ENCODE results near the gene TULP4. TPM values are rescaled to one million over a fixed set of nuclear protein-coding genes. Genes with fewer than 3 reads are reported as not detected.
"Not testable (repeated sequence)": the region's sequence is repeated elsewhere in the genome, so short reads cannot be mapped to it uniquely, and the experiment has no call there.

TULP4 gene
- total RNA-seq, 1 experiment from 2014 or later: 64.6 TPM

DNA sequence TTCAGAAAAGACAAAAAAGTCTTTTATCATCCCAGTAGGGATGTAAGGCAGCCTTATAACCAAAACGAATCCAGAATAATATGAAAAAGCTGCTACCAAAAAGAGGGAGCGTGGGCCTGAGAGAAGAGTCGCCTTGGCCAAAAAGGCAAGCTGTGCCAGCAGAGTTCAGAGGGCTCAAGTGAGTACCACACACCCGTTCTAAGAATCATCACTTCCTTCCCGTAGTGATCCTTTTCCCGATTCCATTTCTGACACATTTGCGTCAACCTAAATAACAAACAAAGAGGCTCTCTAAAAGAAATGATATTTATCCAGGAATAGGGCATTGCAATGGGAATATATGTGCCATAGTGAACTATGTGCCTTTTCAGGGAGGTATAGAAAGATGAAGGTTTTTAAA lies 243.8 kb downstream of the TULP4 start:
- H3K4me1 Mint-ChIP-seq: peaks cover 14 to 15% of the 10 kb centered on the region in 2 experiments
- Histone ChIP-seq H3K14ac (ENCODE audit: insufficient read depth, low read length) (no peak overlapping the region), H3K23me2 (ENCODE audit: insufficient read length, low read depth, low read length, poor library complexity, severe bottlenecking) (peaks cover 4% of the 10 kb centered on the region), H3K9ac (ENCODE audit: extremely low read depth, insufficient read length, low read length) (no peak overlapping the region), H2AFZ (ENCODE audit: low read length) (no peak overlapping the region), H3K79me2 (ENCODE audit: insufficient read depth, low read length) (peaks cover 1% of the 10 kb centered on the region; the same call in 1 of the 2 replicates), H2BK20ac (ENCODE audit: low read depth, low read length, poor library complexity, severe bottlenecking) (no peak overlapping the region), H3K27me3 (ENCODE audit: insufficient read depth, low read length) (no peaks in the 10 kb centered on the region), H3K56ac (ENCODE audit: insufficient read length, low read depth, low read length) (no peak overlapping the region), H3K79me1 (ENCODE audit: insufficient read depth, low read depth, low read length, poor library complexity, severe bottlenecking) (no peaks in the 10 kb centered on the region), H2BK5ac (ENCODE audit: insufficient read length, low read length) (no peak overlapping the region), H3K4ac (ENCODE audit: low read depth, low read length) (no peak overlapping the region), H3K27ac (ENCODE audit: insufficient read length, low read depth, low read length) (no peak overlapping the region), H4K5ac (ENCODE audit: insufficient read length, low read depth, low read length) (no peak overlapping the region), H4K20me1 (ENCODE audit: control insufficient read depth, insufficient read depth, insufficient read length) (no peaks in the 10 kb centered on the region), H3T11ph (ENCODE audit: low read length) (no peak overlapping the region), H2BK12ac (ENCODE audit: insufficient read length, low read depth, low read length) (no peak overlapping the region), H2BK120ac (ENCODE audit: low read depth, low read length, poor library complexity, severe bottlenecking) (no peak overlapping the region), H3K4me2 (ENCODE audit: insufficient read depth, insufficient read length, low read length) (no peak overlapping the region), H3K23ac (ENCODE audit: insufficient read length, low read depth, low read length) (no peak overlapping the region), H4K91ac (ENCODE audit: insufficient read length, low read depth, low read length) (no peak overlapping the region), H3K18ac (ENCODE audit: insufficient read length, low read depth, low read length) (no peak overlapping the region), H2AK5ac (ENCODE audit: insufficient read length, low read length) (no peak overlapping the region), H2BK15ac (ENCODE audit: low read depth, low read length) (no peak overlapping the region), H4K8ac (replicated peaks; ENCODE audit: insufficient read length, low read depth, low read length) (no peak overlapping the region), H3K4me1 (ENCODE audit: insufficient read depth, low read length) (peaks cover 5% of the 10 kb centered on the region; the same call in 1 of the 2 replicates), H3K9me3 (ENCODE audit: control insufficient read depth, low read depth, low read length) (no peaks in the 10 kb centered on the region)
- no CpG with 5 or more reads among the region's 7 CpGs for WGBS (ENCODE audit: extremely low coverage, insufficient read length, low lambda C conversion rate)
- TF ChIP-seq, protein P1, sequence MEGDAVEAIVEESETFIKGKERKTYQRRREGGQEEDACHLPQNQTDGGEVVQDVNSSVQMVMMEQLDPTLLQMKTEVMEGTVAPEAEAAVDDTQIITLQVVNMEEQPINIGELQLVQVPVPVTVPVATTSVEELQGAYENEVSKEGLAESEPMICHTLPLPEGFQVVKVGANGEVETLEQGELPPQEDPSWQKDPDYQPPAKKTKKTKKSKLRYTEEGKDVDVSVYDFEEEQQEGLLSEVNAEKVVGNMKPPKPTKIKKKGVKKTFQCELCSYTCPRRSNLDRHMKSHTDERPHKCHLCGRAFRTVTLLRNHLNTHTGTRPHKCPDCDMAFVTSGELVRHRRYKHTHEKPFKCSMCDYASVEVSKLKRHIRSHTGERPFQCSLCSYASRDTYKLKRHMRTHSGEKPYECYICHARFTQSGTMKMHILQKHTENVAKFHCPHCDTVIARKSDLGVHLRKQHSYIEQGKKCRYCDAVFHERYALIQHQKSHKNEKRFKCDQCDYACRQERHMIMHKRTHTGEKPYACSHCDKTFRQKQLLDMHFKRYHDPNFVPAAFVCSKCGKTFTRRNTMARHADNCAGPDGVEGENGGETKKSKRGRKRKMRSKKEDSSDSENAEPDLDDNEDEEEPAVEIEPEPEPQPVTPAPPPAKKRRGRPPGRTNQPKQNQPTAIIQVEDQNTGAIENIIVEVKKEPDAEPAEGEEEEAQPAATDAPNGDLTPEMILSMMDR (conservative IDR thresholded peaks at IDR 0.05): no peak
- no peaks in the 10 kb centered on the region for H3K27me3 Mint-ChIP-seq (ENCODE audit: low read depth)
- H3K4me3 Mint-ChIP-seq: no peak overlapping the region
- peaks cover 0 to under 1% (median 0%) of the 10 kb centered on the region in 3 experiments; a peak in 1 of 7 replicates for H3K36me3 Mint-ChIP-seq (ENCODE audit: insufficient read depth in 1 of 3, low read depth in 3 of 3)
- H3K9me3 Mint-ChIP-seq: no peaks in the 10 kb centered on the region
- DNase-seq: no peak
- H3K27ac Mint-ChIP-seq: no peak overlapping the region

DNA sequence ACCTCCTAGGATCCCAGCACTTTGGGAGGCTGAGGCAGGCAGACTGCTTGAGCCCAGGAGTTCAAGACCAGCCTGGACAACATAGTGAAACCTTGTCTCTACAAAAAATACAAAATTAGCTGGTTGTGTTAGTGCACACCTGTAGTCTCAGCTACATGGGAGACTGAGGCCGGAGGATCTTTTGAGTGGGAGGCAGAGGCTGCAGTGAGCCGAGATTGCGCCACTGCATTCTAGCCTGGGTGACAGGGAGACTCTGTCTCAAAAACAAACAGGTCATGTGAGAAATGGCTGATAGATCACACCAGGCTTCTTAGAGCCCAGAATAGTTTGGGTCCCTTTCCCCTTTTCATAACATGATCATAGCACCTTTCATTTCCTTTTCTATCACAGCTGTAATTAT lies 244.8 kb downstream of the TULP4 start:
- H4K91ac ChIP-seq (ENCODE audit: insufficient read length, low read depth, low read length); H4K8ac ChIP-seq (replicated peaks; ENCODE audit: insufficient read length, low read depth, low read length); H3K9ac ChIP-seq (ENCODE audit: extremely low read depth, insufficient read length, low read length); H3K14ac ChIP-seq (ENCODE audit: insufficient read depth, low read length); H2AFZ ChIP-seq (ENCODE audit: low read length); H3K27ac Mint-ChIP-seq; H3K79me2 ChIP-seq (ENCODE audit: insufficient read depth, low read length); H3K27me3 ChIP-seq (ENCODE audit: insufficient read depth, low read length); H3K9me3 ChIP-seq (ENCODE audit: control insufficient read depth, low read depth, low read length); H3K9me3 Mint-ChIP-seq; H3K36me3 Mint-ChIP-seq (ENCODE audit: insufficient read depth in 1 of 3, low read depth in 3 of 3); H3K23me2 ChIP-seq (ENCODE audit: insufficient read length, low read depth, low read length, poor library complexity, severe bottlenecking); H4K20me1 ChIP-seq (ENCODE audit: control insufficient read depth, insufficient read depth, insufficient read length); H3K18ac ChIP-seq (ENCODE audit: insufficient read length, low read depth, low read length); H3K27me3 Mint-ChIP-seq (ENCODE audit: low read depth); H3K4me3 Mint-ChIP-seq; H2BK5ac ChIP-seq (ENCODE audit: insufficient read length, low read length); H3K27ac ChIP-seq (ENCODE audit: insufficient read length, low read depth, low read length); H2AK5ac ChIP-seq (ENCODE audit: insufficient read length, low read length); H2BK12ac ChIP-seq (ENCODE audit: insufficient read length, low read depth, low read length); H2BK15ac ChIP-seq (ENCODE audit: low read depth, low read length); H3K56ac ChIP-seq (ENCODE audit: insufficient read length, low read depth, low read length); DNase-seq; H3K79me1 ChIP-seq (ENCODE audit: insufficient read depth, low read depth, low read length, poor library complexity, severe bottlenecking); H4K5ac ChIP-seq (ENCODE audit: insufficient read length, low read depth, low read length); H3K23ac ChIP-seq (ENCODE audit: insufficient read length, low read depth, low read length); H2BK20ac ChIP-seq (ENCODE audit: low read depth, low read length, poor library complexity, severe bottlenecking); H3K4me2 ChIP-seq (ENCODE audit: insufficient read depth, insufficient read length, low read length); H2BK120ac ChIP-seq (ENCODE audit: low read depth, low read length, poor library complexity, severe bottlenecking); H3K4ac ChIP-seq (ENCODE audit: low read depth, low read length); H3K4me1 ChIP-seq (ENCODE audit: insufficient read depth, low read length); H3T11ph ChIP-seq (ENCODE audit: low read length): not testable (repeated sequence)
- no CpG with 5 or more reads among the region's 3 CpGs for WGBS (ENCODE audit: extremely low coverage, insufficient read length, low lambda C conversion rate)
- peaks cover 24 to 25% of the 10 kb centered on the region in 2 experiments for H3K4me1 Mint-ChIP-seq

Measured in H9 (cell line).